Hepatocyte (in vitro differentiated cells): ENCODE data around the gene CAV3.
A peak's percentile ranks its signal among the peaks of the same experiment; 100 is the strongest.

Experiments
- EZH2 ChIP-seq: fragments of 200-600 bp; sonication (generic); IDR thresholded peaks from 2 replicates; pipeline ENCODE4 v1.6.1; 2016; ENCODE audit warnings: antibody characterized with exemption, mild to moderate bottlenecking, borderline replicate concordance
- EZH2phosphoT487 ChIP-seq: fragments of 200-600 bp; sonication (generic); IDR thresholded peaks from one replicate; pipeline ENCODE4 v1.6.1; 2018; ENCODE audit warnings: antibody characterized with exemption, mild to moderate bottlenecking, low read depth, moderate library complexity; ENCODE audit not compliant: unreplicated experiment, severe bottlenecking
- TF ChIP-seq, protein P1 (sequence below): fragments of 200-600 bp; sonication (generic); IDR thresholded peaks from 2 replicates; pipeline ENCODE4 v1.5.1; 2016; ENCODE audit warnings: antibody characterized with exemption, mild to moderate bottlenecking; ENCODE audit not compliant: poor library complexity

DNA sequence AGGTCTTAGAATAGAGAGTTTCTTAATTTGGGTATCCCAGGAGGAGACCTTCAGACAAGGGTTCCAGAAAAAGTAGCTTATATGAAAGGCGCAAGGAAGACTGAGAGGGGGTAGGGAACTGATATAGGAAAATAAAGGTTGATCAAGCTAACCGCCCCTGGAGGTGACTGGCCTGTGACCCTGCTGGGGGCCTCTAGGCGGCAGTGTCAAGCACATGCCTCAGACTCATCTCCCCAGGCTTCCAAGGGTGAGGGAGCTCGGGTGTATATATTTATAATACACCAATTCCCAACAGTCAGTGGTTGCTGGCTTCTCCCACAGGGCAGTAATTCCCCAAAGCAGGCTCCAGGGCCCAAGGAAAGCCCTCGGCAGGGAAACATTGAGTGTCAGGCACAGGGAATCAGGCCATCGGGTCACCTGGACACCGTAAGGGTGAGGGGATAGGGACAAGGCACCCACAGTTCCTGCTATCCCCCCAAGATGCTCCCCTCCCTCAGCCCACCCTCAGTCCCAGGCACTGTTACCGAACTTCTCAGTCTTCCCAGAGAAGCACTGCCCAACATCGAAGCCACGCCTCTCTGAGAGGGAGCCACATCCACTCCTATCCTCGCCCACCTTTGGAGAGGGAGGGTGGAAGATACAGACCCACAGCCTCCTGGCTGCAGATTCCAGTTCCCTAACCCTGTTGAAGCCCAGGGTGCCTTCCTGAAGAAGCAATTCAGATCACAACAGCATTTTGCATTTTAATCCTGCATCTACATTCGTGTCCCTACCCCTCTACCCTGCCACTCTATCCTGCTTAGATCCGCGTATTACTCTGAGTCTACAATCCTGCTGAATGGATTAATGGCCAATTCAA, 19.5 kb upstream of the CAV3 start:
- TF ChIP-seq, protein P1, sequence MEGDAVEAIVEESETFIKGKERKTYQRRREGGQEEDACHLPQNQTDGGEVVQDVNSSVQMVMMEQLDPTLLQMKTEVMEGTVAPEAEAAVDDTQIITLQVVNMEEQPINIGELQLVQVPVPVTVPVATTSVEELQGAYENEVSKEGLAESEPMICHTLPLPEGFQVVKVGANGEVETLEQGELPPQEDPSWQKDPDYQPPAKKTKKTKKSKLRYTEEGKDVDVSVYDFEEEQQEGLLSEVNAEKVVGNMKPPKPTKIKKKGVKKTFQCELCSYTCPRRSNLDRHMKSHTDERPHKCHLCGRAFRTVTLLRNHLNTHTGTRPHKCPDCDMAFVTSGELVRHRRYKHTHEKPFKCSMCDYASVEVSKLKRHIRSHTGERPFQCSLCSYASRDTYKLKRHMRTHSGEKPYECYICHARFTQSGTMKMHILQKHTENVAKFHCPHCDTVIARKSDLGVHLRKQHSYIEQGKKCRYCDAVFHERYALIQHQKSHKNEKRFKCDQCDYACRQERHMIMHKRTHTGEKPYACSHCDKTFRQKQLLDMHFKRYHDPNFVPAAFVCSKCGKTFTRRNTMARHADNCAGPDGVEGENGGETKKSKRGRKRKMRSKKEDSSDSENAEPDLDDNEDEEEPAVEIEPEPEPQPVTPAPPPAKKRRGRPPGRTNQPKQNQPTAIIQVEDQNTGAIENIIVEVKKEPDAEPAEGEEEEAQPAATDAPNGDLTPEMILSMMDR = peak; percentile 10
- no peak for TF ChIP-seq EZH2
- TF ChIP-seq EZH2phosphoT487 = no peak
